Glomerular endothelial cell (primary cell): ENCODE results near the gene NT5C3B. TPM values are rescaled to one million over a fixed set of nuclear protein-coding genes. Genes with fewer than 3 reads are reported as not detected.
"Not testable (repeated sequence)": the region's sequence is repeated elsewhere in the genome, so short reads cannot be mapped to it uniquely, and the experiment has no call there.

Experiments
- DNase-seq: peaks from one replicate; pipeline ENCODE4 v3.0.0-alpha.2; 2011; ENCODE audit warnings: low read depth, low spot score; ENCODE audit errors: extremely low read depth
- total RNA-seq: library from RNA; depleted of rRNA; stranded (reverse); fragments of >200 nt; gene quantifications from 2 replicates; pipeline ENCODE4 v1.2.3, GENCODE V29; 2015

Gene NT5C3B
- total RNA-seq, 1 donor from 2014 or later, result 52.7 TPM

DNA sequence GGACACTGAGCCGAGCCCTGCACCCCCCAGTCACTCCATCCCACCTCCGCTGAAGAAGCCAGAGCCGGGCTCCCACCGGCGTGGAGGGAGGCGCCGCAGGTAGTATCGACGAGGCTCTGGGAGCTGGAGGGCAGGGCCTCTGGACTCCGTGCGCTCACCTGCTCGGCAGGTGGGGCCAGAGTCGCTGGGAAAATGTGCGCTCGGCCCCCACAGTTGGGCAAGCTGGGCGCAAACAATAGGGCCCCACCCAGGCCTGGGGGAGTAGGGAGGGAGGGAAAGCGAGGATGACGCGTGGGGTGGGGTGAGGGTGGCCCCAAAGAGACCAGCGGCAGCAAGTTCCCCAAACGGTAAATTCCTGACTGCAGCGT is 50.2 kb downstream of the NT5C3B start:
- no peak for DNase-seq

GRCh38 chr17:41785091-41785858 is 50.8 kb downstream of the NT5C3B start:
- no peak for DNase-seq

- DNase-seq, result no peak
These were observed 51.8 kb downstream of the NT5C3B start for GRCh38 chr17:41784207-41784744.

DNA sequence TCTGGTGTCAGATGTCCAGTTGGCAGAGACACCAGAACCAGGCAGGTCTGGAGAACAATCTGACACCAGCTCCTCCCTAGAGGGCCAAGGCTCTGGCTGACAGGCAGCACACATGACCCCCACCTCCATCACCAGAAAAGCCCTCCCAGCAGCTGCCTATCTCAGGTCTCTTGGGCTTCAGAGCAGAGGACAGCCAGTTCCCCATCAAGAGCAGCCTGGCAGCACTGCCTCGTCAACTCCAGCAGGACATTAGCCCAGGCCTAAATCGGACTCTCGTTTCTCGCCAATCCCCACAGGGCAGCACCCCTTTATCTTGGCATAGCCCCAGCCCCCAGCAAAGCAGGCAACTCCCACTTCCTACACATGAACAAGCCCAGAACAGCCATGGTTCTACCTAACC is 53.9 kb downstream of the NT5C3B start:
- DNase-seq, result no peak

DNA sequence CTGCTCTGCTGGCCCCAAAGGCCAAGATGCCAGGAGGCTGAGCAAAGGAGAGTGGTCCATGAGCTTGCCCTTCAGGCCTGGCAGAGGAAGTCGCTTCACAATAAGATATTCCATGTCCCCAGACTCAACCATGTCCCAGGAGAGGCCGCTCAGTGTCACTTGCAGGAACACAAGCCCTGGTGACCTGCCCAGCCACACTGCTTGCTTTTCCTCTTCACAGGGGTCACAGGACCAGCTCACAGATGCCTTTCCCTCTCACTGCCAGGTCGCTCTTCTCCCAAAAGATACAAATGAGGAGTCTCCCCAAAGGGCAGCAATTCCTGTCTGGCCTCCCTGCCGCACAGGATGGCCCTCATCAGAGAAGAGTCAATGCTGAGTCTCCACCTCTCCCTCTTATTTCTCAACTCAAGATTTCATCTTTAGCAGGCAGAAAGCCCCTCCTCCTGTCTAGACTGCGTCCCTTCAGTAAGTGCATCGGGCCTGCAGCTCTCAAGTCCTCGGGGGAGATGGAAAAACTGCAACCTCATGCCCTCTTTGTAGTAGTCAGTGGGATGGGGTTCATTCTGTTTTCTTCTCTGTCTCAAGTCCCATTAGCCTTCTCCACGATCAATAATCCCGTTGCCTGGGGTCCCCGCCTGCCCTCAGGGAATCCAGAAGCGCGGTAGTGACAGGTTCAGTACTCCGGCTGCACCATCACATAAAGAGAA is 54.5 kb downstream of the NT5C3B start:
- no peak for DNase-seq

- no peak for DNase-seq
These were observed 56.1 kb downstream of the NT5C3B start for GRCh38 chr17:41779954-41780353.

- peak; percentile 99 for DNase-seq
These were observed 58.4 kb downstream of the NT5C3B start for GRCh38 chr17:41777574-41778188.

DNA sequence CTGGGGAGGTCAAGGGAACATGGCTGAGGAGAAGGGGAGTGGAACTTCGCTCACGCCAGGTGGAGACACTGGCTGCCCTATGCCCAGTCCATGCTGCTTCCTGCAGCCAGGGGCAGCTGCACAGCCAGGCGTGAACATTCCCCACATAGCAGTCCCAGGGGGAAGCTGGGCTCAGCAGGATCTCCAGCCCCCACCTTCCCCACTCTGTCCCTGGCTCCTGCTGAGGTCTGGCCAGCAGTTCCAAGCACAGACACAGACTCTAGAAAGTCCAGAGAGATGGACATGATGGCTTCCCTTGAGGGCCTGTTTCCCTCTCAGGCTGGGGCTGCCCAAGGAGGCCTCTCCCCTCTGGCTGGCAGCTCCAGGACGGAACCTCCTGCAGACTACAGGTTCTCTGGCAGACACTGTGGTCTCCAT is 58.9 kb downstream of the NT5C3B start:
- DNase-seq, result no peak

- DNase-seq, result not testable (repeated sequence)
These were observed 59.7 kb downstream of the NT5C3B start for GRCh38 chr17:41776262-41776900.

DNA sequence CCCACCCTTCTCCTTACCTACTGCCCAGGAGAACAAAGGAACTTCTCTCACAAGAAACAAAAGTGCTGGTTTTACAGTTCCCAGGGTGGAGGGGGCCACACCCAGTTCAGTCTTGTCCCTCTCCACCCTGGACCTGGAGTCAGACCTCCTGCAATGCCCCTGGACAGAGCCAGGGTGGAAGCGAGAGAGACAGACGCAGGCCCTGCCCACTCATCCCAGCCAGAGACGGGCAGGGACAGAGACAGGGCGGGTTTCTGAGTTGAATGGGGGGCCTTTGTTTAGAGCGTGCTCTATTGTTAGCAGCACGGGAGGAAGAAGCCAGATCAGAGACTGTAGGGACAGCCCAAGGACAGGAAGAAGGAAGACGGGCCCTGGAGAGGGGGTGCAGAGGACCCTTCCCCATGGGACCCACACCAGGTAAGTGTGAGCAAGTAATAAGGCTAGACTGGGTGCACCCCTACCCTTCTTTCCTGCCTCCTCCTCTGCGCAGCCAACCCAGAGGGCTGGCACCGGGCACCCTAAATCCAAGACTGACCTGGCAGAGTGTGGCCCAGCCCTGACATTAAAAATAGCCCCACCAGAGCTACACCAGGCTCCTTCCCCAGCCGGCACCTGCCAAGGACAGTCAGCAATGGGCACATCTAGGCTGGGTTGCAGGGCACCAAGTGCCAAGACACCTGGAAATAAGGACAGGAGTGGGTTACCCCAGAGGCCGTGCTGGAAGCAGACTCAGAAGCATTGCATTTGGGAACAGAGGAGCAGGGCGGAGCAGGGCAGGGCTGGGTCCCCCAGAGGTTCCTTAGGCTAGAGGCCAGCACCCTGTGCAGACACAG is 60.4 kb downstream of the NT5C3B start:
- DNase-seq, result no peak

Other genes starting within 250 kb of the NT5C3B start
- not detected in 2 replicates for gene KRT14, start 249.3 kb downstream of the NT5C3B start, total RNA-seq
- gene KRT16, start 223.5 kb downstream of the NT5C3B start, total RNA-seq, result not detected in 2 replicates
- gene KRT17, start 211.7 kb downstream of the NT5C3B start, total RNA-seq, result 2.7 TPM in 1 of 2 replicates, not detected in the other
- gene EIF1, start 147.3 kb downstream of the NT5C3B start, total RNA-seq, result 229 and 367 TPM in 2 replicates
- gene GAST, start 123.9 kb downstream of the NT5C3B start, total RNA-seq, result not detected in 2 replicates
- gene HAP1, start 101.6 kb downstream of the NT5C3B start, total RNA-seq, result 0.99 TPM in 1 of 2 replicates, not detected in the other
- 535 and 764 TPM in 2 replicates for gene JUP, start 49.5 kb downstream of the NT5C3B start, total RNA-seq
- 63.0 and 85.1 TPM in 2 replicates for gene P3H4, start 24.3 kb downstream of the NT5C3B start, total RNA-seq
- gene FKBP10, start 23.2 kb downstream of the NT5C3B start, total RNA-seq, result 230 and 241 TPM in 2 replicates
- not detected in 2 replicates for gene KLHL10, start 1.6 kb upstream of the NT5C3B start, total RNA-seq
- gene KLHL11, start 29.2 kb upstream of the NT5C3B start, total RNA-seq, result 15.4 and 15.8 TPM in 2 replicates
- 286 and 388 TPM in 2 replicates for gene ACLY, start 82.7 kb upstream of the NT5C3B start, total RNA-seq
- 0.15 and 0.58 TPM in 2 replicates for gene ODAD4, start 94.4 kb upstream of the NT5C3B start, total RNA-seq
- 79.3 and 97.1 TPM in 2 replicates for gene CNP, start 130.6 kb upstream of the NT5C3B start, total RNA-seq
- 76.2 and 77.3 TPM in 2 replicates for gene DNAJC7, start 181.2 kb upstream of the NT5C3B start, total RNA-seq
- gene NKIRAS2, start 183.9 kb upstream of the NT5C3B start, total RNA-seq, result 90.9 and 95.7 TPM in 2 replicates
- 0.70 TPM in 1 of 2 replicates, not detected in the other for gene C17orf113, start 214.4 kb upstream of the NT5C3B start, total RNA-seq